Gastrocnemius medialis (tissue), 4 donors: Measurements from ENCODE around the gene DOP1A.

Source experiments
- CTCF ChIP-seq, 5 experiments: fragments of 450-650 bp in 3 of 5; fragments of 200-600 bp in 2 of 5; sonication (generic) in 2 of 5; IDR thresholded peaks in 4 of 5; conservative IDR thresholded peaks in 1 of 5; 1 replicate in 4 of 5; 2 replicates in 1 of 5; pipeline ENCODE4 v1.5.1; 2016 to 2019; ENCODE audit warnings: antibody characterized with exemption in 5 of 5, mild to moderate bottlenecking in 3 of 5, moderate library complexity in 3 of 5
- POLR2A ChIP-seq, 2 donors: fragments of 450-650 bp; IDR thresholded peaks; one replicate each; pipeline ENCODE4 v1.6.1; 2017; ENCODE audit warnings: antibody characterized with exemption in 2 of 2, mild to moderate bottlenecking in 2 of 2, moderate library complexity in 2 of 2

DNA sequence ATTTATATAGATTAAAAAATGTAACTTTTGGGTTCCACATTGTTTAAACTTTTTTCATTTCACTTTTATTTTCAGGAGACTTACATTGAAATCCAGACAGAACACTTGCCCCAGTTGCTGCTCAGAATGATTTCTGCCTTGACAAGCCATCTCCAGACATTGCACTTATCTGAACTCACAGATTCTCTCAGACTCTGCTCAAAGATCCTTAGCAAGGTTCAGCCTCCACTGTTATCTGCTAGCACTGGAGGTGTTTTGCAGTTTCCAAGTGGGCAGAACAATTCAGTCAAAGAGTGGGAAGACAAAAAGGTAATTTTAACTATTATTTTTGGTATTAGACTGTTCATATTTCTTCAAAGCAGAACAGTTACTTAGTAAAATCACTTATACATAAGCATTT, 58.0 kb downstream of the DOP1A start:
- TF ChIP-seq CTCF (IDR thresholded peaks at IDR 0.05 in 4 of 5, conservative IDR thresholded peaks at IDR 0.05 in 1 of 5), result no peak
- no peak for TF ChIP-seq POLR2A (IDR thresholded peaks at IDR 0.05)
